ENCODE measurements around the gene OR51I2. TPM values are rescaled to one million over a fixed set of nuclear protein-coding genes. Genes with fewer than 3 reads are reported as not detected.

Gene OR51I2
- not detected for total RNA-seq (ENCODE audit: unreplicated experiment)
- long read RNA-seq, result 0 reads

- DNase-seq (ENCODE audit: low spot score), result no peak
- Mint-ChIP-seq H3K4me1 (ENCODE audit: unreplicated experiment) (no peaks in the 10 kb centered on the region), H3K36me3 (ENCODE audit: low read depth, unreplicated experiment) (no peaks in the 10 kb centered on the region), H3K27ac (ENCODE audit: unreplicated experiment) (no peak within 1 kb of the TSS), H3K4me3 (ENCODE audit: unreplicated experiment) (no peak within 1 kb of the TSS), H3K9me3 (ENCODE audit: unreplicated experiment) (no peaks in the 10 kb centered on the region), H3K27me3 (ENCODE audit: unreplicated experiment) (peaks cover 2% of the 10 kb centered on the region)
- no peak for TF ChIP-seq CTCF (IDR thresholded peaks at IDR 0.05; ENCODE audit: unreplicated experiment)
Measured at GRCh38 chr11:5449023-5449422, at the start of gene OR51I2. Gene OR51I2 (plus strand): TSS chr11:5449323. CDS start chr11:5453489, 4,166 bp downstream.

- no peak for TF ChIP-seq CTCF (IDR thresholded peaks at IDR 0.05; ENCODE audit: unreplicated experiment)
- DNase-seq (ENCODE audit: low spot score), result no peak
- H3K9me3 Mint-ChIP-seq (ENCODE audit: unreplicated experiment), result no peaks in the 10 kb centered on the region
- H3K27ac Mint-ChIP-seq (ENCODE audit: unreplicated experiment), result no peak overlapping the region
- H3K4me3 Mint-ChIP-seq (ENCODE audit: unreplicated experiment), result no peak overlapping the region
- H3K27me3 Mint-ChIP-seq (ENCODE audit: unreplicated experiment), result no peaks in the 10 kb centered on the region
- no peaks in the 10 kb centered on the region for H3K36me3 Mint-ChIP-seq (ENCODE audit: low read depth, unreplicated experiment)
- H3K4me1 Mint-ChIP-seq (ENCODE audit: unreplicated experiment), result peaks cover 27% of the 10 kb centered on the region
Measured at GRCh38 chr11:5405173-5405572, 44.0 kb upstream of the OR51I2 start.

GRCh38 chr11:5420993-5421392 lies 28.1 kb upstream of the OR51I2 start:
- TF ChIP-seq CTCF (IDR thresholded peaks at IDR 0.05; ENCODE audit: unreplicated experiment), result no peak
- peaks cover 24% of the 10 kb centered on the region for H3K4me1 Mint-ChIP-seq (ENCODE audit: unreplicated experiment)
- no peaks in the 10 kb centered on the region for H3K36me3 Mint-ChIP-seq (ENCODE audit: low read depth, unreplicated experiment)
- H3K9me3 Mint-ChIP-seq (ENCODE audit: unreplicated experiment), result no peaks in the 10 kb centered on the region
- no peak overlapping the region for H3K27ac Mint-ChIP-seq (ENCODE audit: unreplicated experiment)
- H3K27me3 Mint-ChIP-seq (ENCODE audit: unreplicated experiment), result peaks cover 1% of the 10 kb centered on the region
- H3K4me3 Mint-ChIP-seq (ENCODE audit: unreplicated experiment), result no peak overlapping the region
- no peak for DNase-seq (ENCODE audit: low spot score)

- H3K9me3 Mint-ChIP-seq (ENCODE audit: unreplicated experiment), result no peaks in the 10 kb centered on the region
- H3K27ac Mint-ChIP-seq (ENCODE audit: unreplicated experiment), result no peak within 1 kb of the TSS
- DNase-seq (ENCODE audit: low spot score), result no peak
- peaks cover 1% of the 10 kb centered on the region for H3K27me3 Mint-ChIP-seq (ENCODE audit: unreplicated experiment)
- peaks cover 27% of the 10 kb centered on the region for H3K4me1 Mint-ChIP-seq (ENCODE audit: unreplicated experiment)
- no peak within 1 kb of the TSS for H3K4me3 Mint-ChIP-seq (ENCODE audit: unreplicated experiment)
- TF ChIP-seq CTCF (IDR thresholded peaks at IDR 0.05; ENCODE audit: unreplicated experiment), result no peak
- H3K36me3 Mint-ChIP-seq (ENCODE audit: low read depth, unreplicated experiment), result no peaks in the 10 kb centered on the region
Measured at GRCh38 chr11:5421811-5422210, 27.3 kb upstream of the OR51I2 start, which contains the start of gene OR51Q1. Gene OR51Q1 (plus strand): TSS chr11:5422111. CDS start chr11:5422201, 90 bp downstream.

GRCh38 chr11:5423131-5423530 lies 26.0 kb upstream of the OR51I2 start:
- no peak overlapping the region for H3K4me3 Mint-ChIP-seq (ENCODE audit: unreplicated experiment)
- peaks cover 33% of the 10 kb centered on the region for H3K4me1 Mint-ChIP-seq (ENCODE audit: unreplicated experiment)
- H3K27me3 Mint-ChIP-seq (ENCODE audit: unreplicated experiment), result peaks cover 1% of the 10 kb centered on the region
- H3K36me3 Mint-ChIP-seq (ENCODE audit: low read depth, unreplicated experiment), result no peaks in the 10 kb centered on the region
- no peak overlapping the region for H3K27ac Mint-ChIP-seq (ENCODE audit: unreplicated experiment)
- no peaks in the 10 kb centered on the region for H3K9me3 Mint-ChIP-seq (ENCODE audit: unreplicated experiment)
- no peak for DNase-seq (ENCODE audit: low spot score)
- TF ChIP-seq CTCF (IDR thresholded peaks at IDR 0.05; ENCODE audit: unreplicated experiment), result no peak

Data from endothelial cell (in vitro differentiated cells).